ENCODE measurements around the gene FGGY.

The FGGY gene

DNA sequence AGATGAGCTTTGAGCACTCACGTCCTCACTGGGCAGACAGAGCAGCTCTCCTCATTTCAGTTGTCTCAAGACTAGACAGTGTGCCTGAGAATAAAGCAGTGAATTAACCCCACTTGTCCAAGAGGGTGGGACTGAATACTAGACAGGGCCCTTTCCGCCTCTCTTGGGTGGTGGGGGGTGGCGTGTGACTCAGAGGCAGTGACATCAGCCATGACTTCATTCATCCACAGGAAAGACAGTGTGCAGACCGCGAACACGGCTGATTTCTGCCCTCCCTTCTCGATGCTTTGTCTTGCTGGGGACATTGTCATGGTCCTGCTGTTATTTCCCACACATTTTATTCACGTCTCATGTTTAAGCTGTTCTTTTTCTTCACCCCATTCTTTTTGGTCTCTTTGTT lies 64.9 kb downstream of the FGGY start:
- TF ChIP-seq, protein P1, sequence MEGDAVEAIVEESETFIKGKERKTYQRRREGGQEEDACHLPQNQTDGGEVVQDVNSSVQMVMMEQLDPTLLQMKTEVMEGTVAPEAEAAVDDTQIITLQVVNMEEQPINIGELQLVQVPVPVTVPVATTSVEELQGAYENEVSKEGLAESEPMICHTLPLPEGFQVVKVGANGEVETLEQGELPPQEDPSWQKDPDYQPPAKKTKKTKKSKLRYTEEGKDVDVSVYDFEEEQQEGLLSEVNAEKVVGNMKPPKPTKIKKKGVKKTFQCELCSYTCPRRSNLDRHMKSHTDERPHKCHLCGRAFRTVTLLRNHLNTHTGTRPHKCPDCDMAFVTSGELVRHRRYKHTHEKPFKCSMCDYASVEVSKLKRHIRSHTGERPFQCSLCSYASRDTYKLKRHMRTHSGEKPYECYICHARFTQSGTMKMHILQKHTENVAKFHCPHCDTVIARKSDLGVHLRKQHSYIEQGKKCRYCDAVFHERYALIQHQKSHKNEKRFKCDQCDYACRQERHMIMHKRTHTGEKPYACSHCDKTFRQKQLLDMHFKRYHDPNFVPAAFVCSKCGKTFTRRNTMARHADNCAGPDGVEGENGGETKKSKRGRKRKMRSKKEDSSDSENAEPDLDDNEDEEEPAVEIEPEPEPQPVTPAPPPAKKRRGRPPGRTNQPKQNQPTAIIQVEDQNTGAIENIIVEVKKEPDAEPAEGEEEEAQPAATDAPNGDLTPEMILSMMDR (conservative IDR thresholded peaks at IDR 0.05): no peak
- no peak overlapping the region for H3K27ac ChIP-seq

DNA sequence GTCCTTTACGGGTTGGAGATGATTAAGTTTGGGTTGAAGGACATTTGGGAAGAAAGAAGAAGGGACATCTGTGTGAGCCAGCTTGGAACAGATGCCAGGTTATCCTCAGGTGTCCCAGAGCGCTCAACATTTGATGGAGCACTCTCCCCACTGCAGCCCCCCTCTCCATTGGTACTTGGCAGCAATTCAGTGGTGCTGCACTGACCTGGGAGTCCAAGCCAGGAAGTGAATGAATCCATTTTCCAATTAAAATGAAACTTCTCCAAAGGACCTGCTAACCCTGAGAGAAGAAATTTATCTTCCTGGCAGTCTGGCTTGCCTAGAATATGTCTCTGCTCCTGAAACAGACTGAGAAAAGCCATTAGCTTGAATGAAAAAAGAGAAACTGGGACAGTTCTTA lies 67.1 kb downstream of the FGGY start:
- H3K27ac ChIP-seq: no peak overlapping the region
- TF ChIP-seq, protein P1 (conservative IDR thresholded peaks at IDR 0.05): no peak

DNA sequence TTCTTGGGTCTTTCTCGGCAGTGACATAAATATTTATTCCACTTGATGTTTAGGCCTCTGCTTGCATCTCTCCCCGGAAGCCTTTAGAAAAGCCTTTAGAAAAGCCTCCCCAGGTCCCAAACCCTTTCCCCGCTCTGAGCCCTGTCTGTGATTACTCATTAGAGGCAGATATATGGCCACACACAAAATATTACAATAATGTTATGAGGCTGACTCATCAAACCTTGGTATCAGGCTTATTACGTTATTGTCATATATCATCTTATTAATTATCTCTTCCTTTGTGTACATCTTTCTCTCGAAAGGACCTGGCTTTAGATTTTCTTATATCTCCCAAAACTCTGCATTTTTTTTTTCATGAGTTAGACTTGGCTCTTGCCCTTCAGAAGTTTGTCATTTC lies 69.5 kb downstream of the FGGY start:
- TF ChIP-seq, protein P1 (conservative IDR thresholded peaks at IDR 0.05): no peak

DNA sequence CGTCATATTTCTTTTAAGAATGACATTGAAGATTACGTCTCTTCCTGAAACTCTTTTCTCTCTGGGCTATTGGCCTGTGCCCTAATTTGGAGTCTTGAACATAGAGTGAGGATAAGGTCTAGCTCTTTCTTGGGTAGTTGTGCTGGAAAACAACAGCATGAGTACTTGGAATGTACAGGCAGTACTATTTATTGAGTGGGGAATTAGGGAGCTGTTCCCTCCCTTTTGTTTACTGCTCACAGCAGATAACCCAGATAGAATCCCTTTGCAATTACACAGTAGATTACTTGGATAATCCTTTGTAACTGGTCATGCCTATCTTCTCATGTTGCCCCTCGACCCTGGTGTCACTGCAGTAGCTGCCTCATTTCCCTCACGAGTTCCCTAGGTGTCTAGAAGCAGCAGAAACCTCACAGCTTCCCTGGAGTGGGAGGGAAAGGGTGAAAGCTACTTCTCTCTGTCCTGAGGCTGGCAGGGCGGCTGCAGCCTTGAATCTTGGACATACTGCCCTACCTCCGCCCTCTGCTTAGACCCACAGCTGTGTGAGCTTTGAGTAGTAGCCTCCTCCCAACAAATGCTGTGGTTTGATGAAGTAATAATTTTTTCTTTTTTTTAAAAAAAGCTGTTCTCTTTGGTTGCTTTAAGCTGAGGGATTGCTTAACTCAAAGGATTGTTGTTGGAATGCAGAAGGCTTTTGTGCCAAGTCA lies 70.6 kb downstream of the FGGY start:
- no peak overlapping the region for H3K27ac ChIP-seq
- TF ChIP-seq, protein P1 (conservative IDR thresholded peaks at IDR 0.05): no peak

More for the DNA sequence above, 69.5 kb downstream of the FGGY start:
- no peak overlapping the region for H3K27ac ChIP-seq

DNA sequence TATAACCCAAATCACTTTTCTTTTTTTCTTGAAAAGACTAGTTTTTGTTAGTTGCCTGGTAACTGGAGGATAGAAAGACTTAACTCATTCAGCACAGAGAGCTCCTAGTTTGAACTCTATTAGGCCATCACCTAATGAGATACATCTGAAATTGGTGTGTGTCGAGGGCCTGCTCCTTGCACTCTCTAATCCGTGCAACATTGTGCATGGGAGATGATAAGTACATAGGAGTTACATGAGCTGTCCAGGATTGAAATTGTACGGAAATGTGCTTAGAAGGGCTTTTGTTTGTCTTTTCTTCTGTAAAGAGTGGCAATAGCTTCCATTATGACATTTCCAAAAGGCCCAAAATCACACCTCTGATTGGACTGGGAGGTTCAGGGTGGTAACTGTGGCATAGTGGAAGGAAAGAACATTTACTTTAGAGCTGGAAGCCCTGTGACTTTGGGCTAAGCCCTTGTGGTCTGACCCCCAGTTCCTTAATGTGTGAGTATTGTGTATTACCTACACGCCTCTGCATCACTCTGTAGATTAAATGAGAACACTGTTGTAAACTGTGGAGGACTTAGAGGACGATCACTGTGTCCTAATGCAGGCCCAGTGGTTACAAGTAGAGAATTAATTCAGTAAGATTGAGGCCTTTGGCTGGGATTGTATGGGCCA lies 71.2 kb downstream of the FGGY start:
- TF ChIP-seq, protein P1 (conservative IDR thresholded peaks at IDR 0.05): no peak
- no peak overlapping the region for H3K27ac ChIP-seq

DNA sequence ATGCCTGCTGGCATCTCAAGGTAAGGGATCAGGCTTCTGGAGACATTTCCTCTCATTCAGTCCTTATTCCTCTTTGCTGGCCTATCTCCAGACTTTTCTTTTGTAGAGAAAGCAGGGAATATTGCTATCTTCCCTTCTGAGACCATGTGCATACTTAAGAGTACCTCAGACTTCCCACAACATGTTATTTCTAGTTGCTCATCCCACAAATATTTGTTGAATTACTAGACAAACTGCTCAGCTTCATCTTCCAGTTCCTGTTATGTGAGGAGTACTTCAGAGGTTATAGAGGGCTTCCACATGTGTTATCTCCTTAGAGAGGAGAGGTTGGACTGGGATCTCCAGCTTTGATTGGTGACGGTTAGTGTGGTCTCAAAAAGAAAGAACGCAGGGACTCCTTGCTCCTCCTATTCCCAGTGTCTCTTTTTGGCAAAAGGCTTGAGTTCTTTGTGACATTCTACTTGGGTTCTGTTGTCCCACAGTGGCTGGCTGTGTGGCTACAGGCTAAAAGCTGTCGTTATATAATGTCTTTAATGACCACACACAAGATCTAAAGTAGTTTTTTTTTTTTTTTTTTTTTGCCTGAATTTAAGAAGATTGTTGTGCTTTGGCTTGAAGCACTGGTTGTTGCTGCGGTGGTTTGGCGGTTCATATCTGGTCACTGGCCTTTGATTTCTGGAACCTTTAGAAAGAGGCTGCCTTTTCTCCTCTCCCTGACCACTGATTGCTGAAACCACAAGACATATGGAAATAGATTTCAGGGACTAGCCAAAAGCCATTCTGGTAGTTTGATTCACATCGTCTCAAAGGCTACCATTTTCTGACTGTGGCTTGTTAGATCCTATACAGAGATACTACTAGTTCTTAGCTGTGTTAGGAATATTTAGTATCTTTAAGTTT lies 78.7 kb downstream of the FGGY start:
- no peak overlapping the region for H3K27ac ChIP-seq

More for the DNA sequence above, 78.7 kb downstream of the FGGY start:
- TF ChIP-seq, protein P1 (conservative IDR thresholded peaks at IDR 0.05): no peak

Data from VCaP (cell line).